Lower leg skin (tissue), 4 donors: ENCODE results near the gene LIPC. TPM values are rescaled to one million over a fixed set of nuclear protein-coding genes. Genes with fewer than 3 reads are reported as not detected.

ENCODE experiments used
- DNase-seq, 2 donors: peaks; one replicate each; pipeline ENCODE4 v3.0.0-alpha.2; 2019; ENCODE audit warnings: low spot score in 2 of 2
- H3K4me3 ChIP-seq: fragments of 200-600 bp; sonication (generic); 2 replicates; pipeline ENCODE4 v1.5.1; 2017; ENCODE audit warnings: mild to moderate bottlenecking, low read depth; ENCODE audit not compliant: poor library complexity, severe bottlenecking
- POLR2A ChIP-seq, 2 donors: fragments of 450-650 bp; IDR thresholded peaks; one replicate each; pipeline ENCODE4 v1.6.1; 2016 to 2017; ENCODE audit warnings: antibody characterized with exemption in 2 of 2, mild to moderate bottlenecking in 1 of 2, moderate library complexity in 1 of 2
- WGBS, 2 donors: methylation state at CpG; one replicate each; pipeline ENCODE4 v1.1.5; 2018; 5-methylcytosine and 5-hydroxymethylcytosine counted together
- intact Hi-C: fragments of 100-400 bp; cut with DNase I; formaldehyde crosslinking; loops from one replicate; pipeline ENCODE4 v1.15.0; 2023; ENCODE audit warnings: low total_unique reads
- total RNA-seq, 4 donors: library from RNA; depleted of rRNA; stranded (reverse); fragments of >200 nt; gene quantifications; one replicate each; pipeline ENCODE4 v1.1.0, GENCODE V29; 2016
- TF ChIP-seq, protein P1 (sequence below), 3 donors: fragments of 450-650 bp; IDR thresholded peaks; one replicate each; pipeline ENCODE4 v1.5.1; 2016; ENCODE audit warnings: antibody characterized with exemption in 3 of 3, mild to moderate bottlenecking in 3 of 3, moderate library complexity in 2 of 3

The LIPC gene
- total RNA-seq, 4 donors from 2014 or later, result 0.13 to 0.71 TPM; not detected in 2

DNA sequence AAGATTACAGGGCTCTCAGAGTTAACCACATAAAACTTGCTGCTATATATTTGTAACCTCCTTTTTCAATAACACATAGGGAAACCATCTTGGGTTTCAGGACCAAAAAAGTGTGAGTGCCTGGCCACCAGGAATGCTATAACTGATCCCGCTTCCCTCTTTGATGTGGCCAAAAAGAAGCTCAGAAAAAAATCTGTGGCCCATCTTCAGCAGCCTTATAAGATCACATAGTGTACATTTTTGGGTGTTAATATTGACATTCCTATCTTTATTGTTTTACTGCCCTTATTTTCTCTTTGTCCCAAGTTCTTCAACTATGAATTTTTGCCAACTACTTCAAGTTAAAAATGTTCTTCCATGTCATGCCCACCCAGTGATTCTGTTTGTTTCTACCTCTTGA, 102.8 kb downstream of the LIPC start:
- TF ChIP-seq, protein P1, sequence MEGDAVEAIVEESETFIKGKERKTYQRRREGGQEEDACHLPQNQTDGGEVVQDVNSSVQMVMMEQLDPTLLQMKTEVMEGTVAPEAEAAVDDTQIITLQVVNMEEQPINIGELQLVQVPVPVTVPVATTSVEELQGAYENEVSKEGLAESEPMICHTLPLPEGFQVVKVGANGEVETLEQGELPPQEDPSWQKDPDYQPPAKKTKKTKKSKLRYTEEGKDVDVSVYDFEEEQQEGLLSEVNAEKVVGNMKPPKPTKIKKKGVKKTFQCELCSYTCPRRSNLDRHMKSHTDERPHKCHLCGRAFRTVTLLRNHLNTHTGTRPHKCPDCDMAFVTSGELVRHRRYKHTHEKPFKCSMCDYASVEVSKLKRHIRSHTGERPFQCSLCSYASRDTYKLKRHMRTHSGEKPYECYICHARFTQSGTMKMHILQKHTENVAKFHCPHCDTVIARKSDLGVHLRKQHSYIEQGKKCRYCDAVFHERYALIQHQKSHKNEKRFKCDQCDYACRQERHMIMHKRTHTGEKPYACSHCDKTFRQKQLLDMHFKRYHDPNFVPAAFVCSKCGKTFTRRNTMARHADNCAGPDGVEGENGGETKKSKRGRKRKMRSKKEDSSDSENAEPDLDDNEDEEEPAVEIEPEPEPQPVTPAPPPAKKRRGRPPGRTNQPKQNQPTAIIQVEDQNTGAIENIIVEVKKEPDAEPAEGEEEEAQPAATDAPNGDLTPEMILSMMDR (IDR thresholded peaks at IDR 0.05), result no peak
- no peak for TF ChIP-seq POLR2A (IDR thresholded peaks at IDR 0.05)
- H3K4me3 ChIP-seq, result no peak overlapping the region
- intact Hi-C loops, result no loop called here
- no peak for DNase-seq
- WGBS, 2 donors, result 85 to 97% methylated on average over 1 of the region's 1 CpG

DNA sequence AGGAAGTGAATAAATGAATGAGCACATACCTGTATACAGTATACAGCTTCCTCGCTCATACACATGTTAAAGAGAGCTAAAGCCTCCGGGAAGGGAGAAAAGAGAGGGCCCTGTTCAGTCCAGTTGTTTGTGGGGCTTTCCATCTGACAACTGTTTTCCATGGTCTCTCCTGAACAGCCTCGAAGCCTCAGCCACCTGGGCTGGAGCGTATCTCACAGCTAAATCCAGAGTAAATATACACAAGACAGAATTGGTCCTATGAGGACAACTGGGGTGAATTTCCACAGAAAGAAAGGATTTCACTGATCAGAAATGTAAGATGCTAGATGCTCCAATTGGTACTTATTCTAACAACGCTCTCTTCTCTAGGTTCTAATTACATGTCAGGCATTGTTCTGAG, 103.5 kb downstream of the LIPC start:
- WGBS, 2 donors, result 87 to 94% methylated on average over 5 of the region's 5 CpGs
- TF ChIP-seq, protein P1 (IDR thresholded peaks at IDR 0.05), result no peak
- TF ChIP-seq POLR2A (IDR thresholded peaks at IDR 0.05), result no peak
- peak in 1 of 2 donors; percentile 37 for DNase-seq
- H3K4me3 ChIP-seq, result no peak overlapping the region
- intact Hi-C loops, result no loop called here

DNA sequence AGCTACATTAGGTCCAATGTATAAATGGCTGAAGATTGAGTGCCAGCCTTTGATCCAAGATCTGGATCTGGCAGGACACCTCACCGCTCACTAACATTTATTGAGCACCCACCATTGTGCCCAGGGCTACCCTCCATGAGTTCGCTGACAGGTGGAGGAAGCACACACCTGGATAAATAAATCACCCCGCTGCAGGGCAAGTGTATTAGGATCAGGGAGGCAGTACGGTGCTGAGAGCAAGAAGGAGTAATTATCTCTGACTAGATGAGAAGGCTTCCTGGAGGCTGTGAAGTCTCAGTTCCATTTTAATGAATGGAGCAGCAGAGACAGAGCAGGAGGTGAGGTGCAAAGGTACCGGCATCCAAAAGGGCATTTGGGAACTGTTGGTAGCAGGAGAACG, 104.1 kb downstream of the LIPC start:
- TF ChIP-seq POLR2A (IDR thresholded peaks at IDR 0.05), result no peak
- TF ChIP-seq, protein P1 (IDR thresholded peaks at IDR 0.05), result no peak
- WGBS, 2 donors, result 69 to 72% methylated on average over 6 of the region's 6 CpGs
- intact Hi-C loops, result no loop called here
- peak in 1 of 2 donors; percentile 53 for DNase-seq
- H3K4me3 ChIP-seq, result no peak overlapping the region

DNA sequence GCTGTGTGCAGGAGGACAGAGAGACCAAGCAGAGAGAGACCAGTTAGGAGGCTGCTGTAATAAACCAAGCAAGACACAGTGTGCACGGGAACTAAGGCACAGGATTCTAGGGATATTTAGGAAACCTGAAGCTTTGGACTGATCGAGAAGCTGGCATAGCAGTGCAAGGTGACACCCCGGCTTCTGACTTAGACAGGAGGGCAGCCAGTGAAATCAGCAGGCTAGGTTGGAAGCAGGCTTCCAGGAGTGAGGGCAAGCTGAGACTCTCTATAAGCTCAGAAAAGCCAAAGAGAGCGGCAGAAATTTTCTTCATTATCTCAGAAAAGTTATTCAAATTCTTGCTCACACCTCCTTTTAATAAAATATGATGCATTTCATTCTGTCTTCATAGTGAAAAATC, 104.6 kb downstream of the LIPC start:
- H3K4me3 ChIP-seq, result no peak overlapping the region
- intact Hi-C loops, result no loop called here
- TF ChIP-seq, protein P1 (IDR thresholded peaks at IDR 0.05), result no peak
- no peak for TF ChIP-seq POLR2A (IDR thresholded peaks at IDR 0.05)
- peak in 1 of 2 donors; percentile 28 for DNase-seq
- 76 to 98% methylated on average over 4 of the region's 4 CpGs for WGBS, 2 donors

DNA sequence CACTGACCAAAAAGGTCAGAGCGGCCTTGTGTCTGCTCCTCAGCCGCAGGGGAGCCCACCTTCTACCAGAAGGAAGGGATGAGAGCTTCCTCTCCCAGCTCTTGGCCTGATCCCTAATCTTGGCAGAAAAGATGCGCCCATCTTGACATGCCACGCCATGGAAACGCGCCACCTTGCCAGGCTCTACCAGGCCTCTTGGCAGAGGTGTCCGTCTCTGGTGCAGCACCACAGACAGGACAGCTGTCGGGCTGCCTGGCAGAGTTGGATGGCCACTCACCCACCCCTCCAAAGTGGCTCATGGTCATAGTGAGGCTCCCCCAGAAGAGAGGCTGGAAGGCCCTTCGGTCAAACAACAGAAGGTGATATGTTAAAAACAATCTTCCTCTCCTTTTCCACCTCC, 105.2 kb downstream of the LIPC start:
- TF ChIP-seq, protein P1 (IDR thresholded peaks at IDR 0.05), result no peak
- TF ChIP-seq POLR2A (IDR thresholded peaks at IDR 0.05), result no peak
- 92 to 94% methylated on average over 9 of the region's 9 CpGs for WGBS, 2 donors

DNA sequence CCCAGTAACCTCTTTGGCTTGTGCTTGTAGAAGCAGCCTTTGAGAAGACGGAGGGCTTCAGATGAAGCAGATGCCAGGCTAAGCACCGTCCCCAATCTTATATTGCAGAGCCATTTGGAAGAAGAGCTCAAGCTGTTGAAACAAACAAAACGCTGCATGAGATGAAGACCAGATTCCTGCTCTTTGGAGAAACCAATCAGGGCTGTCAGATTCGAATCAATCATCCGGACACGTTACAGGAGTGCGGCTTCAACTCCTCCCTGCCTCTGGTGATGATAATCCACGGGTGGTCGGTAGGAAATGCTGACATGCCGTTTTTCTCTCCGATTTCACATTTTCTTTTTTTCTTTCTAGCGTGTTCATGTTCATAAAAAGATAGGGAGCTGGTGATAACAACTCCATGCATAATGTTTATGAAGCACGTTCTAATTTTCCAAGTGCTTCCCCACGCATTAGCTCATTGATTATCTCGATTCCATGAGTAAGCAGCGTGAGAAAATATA, 106.5 kb downstream of the LIPC start:
- peak in 1 of 2 donors; percentile 32 for DNase-seq
- WGBS, 2 donors, result 87 to 90% methylated on average over 16 of the region's 16 CpGs
- intact Hi-C loops, result no loop called here

More for the DNA sequence above, 105.2 kb downstream of the LIPC start:
- DNase-seq, result peak in 1 of 2 donors; percentile 76
- intact Hi-C loops, result no loop called here
- no peak overlapping the region for H3K4me3 ChIP-seq

More for the DNA sequence above, 106.5 kb downstream of the LIPC start:
- no peak overlapping the region for H3K4me3 ChIP-seq
- TF ChIP-seq POLR2A (IDR thresholded peaks at IDR 0.05), result no peak
- TF ChIP-seq, protein P1 (IDR thresholded peaks at IDR 0.05), result no peak
